Ascending aorta (tissue), 2 donors: Measurements from ENCODE around the gene URGCP. TPM values are rescaled to one million over a fixed set of nuclear protein-coding genes. Genes with fewer than 3 reads are reported as not detected.
A peak's percentile ranks its signal among the peaks of the same experiment; 100 is the strongest.

ENCODE experiments used
- DNase-seq, 2 donors: peaks; one replicate each; pipeline ENCODE4 v3.0.0-alpha.2; 2019; ENCODE audit warnings: low spot score in 2 of 2
- H3K27ac ChIP-seq, 2 donors: fragments of 200-600 bp; sonication (generic); one replicate each; pipeline ENCODE4 v1.5.1; 2016 to 2017; ENCODE audit warnings: mild to moderate bottlenecking in 1 of 2
- H3K27me3 ChIP-seq: fragments of 200-600 bp; sonication (generic); one replicate; pipeline ENCODE4 v1.5.1; 2017
- H3K36me3 ChIP-seq, 2 donors: fragments of 200-600 bp; sonication (generic); one replicate each; pipeline ENCODE4 v1.5.1; 2016
- H3K4me1 ChIP-seq, 2 donors: fragments of 200-600 bp; sonication (generic); one replicate each; pipeline ENCODE4 v1.5.1; 2016 to 2017; ENCODE audit warnings: mild to moderate bottlenecking in 1 of 2
- H3K4me3 ChIP-seq, 2 donors: fragments of 200-600 bp; sonication (generic); one replicate each; pipeline ENCODE4 v1.5.1; 2016 to 2017; ENCODE audit warnings: mild to moderate bottlenecking in 1 of 2
- H3K9me3 ChIP-seq, 2 donors: fragments of 200-600 bp; sonication (generic); one replicate each; pipeline ENCODE4 v1.5.1; 2016
- intact Hi-C: fragments of 100-400 bp; cut with DNase I; formaldehyde crosslinking; loops from one replicate; pipeline ENCODE4 v1.15.1; 2023
- total RNA-seq: library from RNA; depleted of rRNA; stranded (reverse); fragments of >200 nt; gene quantifications from one replicate; pipeline ENCODE4 v1.1.0, GENCODE V29; 2016
- TF ChIP-seq, protein P1 (sequence below), 3 experiments: fragments of 200-600 bp in 2 of 3; fragments of 450-650 bp in 1 of 3; sonication (generic) in 2 of 3; IDR thresholded peaks; one replicate each; pipeline ENCODE4 v1.5.1; 2016 to 2019; ENCODE audit warnings: antibody characterized with exemption in 3 of 3, mild to moderate bottlenecking in 1 of 3, moderate library complexity in 1 of 3

The URGCP gene, protein sequence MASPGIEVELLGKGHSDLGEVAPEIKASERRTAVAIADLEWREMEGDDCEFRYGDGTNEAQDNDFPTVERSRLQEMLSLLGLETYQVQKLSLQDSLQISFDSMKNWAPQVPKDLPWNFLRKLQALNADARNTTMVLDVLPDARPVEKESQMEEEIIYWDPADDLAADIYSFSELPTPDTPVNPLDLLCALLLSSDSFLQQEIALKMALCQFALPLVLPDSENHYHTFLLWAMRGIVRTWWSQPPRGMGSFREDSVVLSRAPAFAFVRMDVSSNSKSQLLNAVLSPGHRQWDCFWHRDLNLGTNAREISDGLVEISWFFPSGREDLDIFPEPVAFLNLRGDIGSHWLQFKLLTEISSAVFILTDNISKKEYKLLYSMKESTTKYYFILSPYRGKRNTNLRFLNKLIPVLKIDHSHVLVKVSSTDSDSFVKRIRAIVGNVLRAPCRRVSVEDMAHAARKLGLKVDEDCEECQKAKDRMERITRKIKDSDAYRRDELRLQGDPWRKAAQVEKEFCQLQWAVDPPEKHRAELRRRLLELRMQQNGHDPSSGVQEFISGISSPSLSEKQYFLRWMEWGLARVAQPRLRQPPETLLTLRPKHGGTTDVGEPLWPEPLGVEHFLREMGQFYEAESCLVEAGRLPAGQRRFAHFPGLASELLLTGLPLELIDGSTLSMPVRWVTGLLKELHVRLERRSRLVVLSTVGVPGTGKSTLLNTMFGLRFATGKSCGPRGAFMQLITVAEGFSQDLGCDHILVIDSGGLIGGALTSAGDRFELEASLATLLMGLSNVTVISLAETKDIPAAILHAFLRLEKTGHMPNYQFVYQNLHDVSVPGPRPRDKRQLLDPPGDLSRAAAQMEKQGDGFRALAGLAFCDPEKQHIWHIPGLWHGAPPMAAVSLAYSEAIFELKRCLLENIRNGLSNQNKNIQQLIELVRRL
- 29.2 TPM for total RNA-seq

DNA sequence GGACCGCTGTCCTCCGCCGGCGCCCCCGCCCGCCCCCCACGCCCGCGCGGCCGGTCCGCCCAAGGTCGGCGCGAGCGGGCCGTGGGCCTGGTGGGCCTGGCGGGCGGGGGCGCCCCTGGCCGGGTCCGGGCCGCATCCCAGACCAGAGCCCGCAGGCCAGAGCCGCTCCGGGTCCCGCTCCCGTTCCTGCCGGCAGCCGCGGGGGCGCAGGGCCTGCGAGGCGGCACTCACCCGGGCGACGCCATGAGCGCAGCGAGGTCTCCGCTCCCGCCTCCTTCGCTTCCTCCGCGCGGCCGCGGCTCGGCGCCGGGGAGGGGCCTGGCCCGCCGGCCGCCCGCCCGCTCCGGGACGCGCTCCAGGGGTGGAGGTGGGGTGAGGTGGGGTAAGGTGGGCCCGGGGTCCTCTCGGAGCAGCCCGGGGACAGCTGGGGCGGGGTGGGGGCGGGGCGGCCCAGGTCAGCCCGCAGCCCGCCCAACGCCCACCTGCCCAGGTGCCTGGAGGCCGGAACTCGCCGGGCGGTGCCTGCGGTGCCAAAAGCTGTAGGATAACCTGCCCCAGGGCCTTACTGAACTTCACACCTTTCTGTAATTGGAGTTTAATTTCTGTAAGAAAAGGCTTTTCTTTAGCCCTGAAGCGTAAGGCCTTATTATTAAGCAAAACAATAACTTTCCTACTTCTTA lies at the start of gene URGCP:
TSS of gene URGCP (minus strand) at position 266 of the 680 bp plus-strand sequence. CDS start at position 245, 21 bp downstream.
- TF ChIP-seq, protein P1, sequence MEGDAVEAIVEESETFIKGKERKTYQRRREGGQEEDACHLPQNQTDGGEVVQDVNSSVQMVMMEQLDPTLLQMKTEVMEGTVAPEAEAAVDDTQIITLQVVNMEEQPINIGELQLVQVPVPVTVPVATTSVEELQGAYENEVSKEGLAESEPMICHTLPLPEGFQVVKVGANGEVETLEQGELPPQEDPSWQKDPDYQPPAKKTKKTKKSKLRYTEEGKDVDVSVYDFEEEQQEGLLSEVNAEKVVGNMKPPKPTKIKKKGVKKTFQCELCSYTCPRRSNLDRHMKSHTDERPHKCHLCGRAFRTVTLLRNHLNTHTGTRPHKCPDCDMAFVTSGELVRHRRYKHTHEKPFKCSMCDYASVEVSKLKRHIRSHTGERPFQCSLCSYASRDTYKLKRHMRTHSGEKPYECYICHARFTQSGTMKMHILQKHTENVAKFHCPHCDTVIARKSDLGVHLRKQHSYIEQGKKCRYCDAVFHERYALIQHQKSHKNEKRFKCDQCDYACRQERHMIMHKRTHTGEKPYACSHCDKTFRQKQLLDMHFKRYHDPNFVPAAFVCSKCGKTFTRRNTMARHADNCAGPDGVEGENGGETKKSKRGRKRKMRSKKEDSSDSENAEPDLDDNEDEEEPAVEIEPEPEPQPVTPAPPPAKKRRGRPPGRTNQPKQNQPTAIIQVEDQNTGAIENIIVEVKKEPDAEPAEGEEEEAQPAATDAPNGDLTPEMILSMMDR (IDR thresholded peaks at IDR 0.05): no peak
- intact Hi-C loops: loop anchor here (1.0 to 2.0 kb wide), 2 partner anchors 20 to 34 kb away; partner anchors contain the start of gene UBE2D4
- Histone ChIP-seq H3K27me3 (no peaks in the 10 kb centered on the region), H3K4me3 (peak within 1 kb of the TSS; percentile 74 to 81), H3K36me3 (no peaks in the 10 kb centered on the region), H3K4me1 (peaks cover 0 to 20% of the 10 kb centered on the region in 2 donors), H3K27ac (peak within 1 kb of the TSS; percentile 90 to 96), H3K9me3 (no peaks in the 10 kb centered on the region)
- DNase-seq: peak in 1 of 2 donors; percentile 67

DNA sequence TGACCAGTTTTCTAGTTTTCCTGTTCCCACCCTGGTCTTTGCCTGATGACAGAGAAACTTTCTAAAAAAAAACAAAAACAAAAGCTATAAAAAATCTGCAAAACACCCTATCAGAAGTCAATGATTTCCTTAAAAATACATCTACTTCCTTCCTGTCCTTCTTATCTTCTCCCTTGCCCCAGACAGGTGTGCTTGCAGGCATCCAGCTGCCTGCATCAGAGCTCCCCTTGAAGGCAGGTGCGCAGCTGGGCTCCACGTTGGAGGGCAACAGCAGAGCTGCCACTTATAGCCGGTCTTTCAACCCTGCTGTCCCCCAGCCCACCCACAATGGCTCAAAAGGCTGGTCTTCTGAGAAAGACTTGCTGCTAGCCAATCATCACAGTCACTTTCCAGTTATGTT lies 49.6 kb upstream of the URGCP start:
- H3K27ac ChIP-seq: no peak overlapping the region
- TF ChIP-seq, protein P1 (IDR thresholded peaks at IDR 0.05): no peak
- H3K27me3 ChIP-seq: no peaks in the 10 kb centered on the region
- H3K4me3 ChIP-seq: no peak overlapping the region
- no peak for DNase-seq
- H3K36me3 ChIP-seq: peaks cover 11 to 37% of the 10 kb centered on the region in 2 donors
- no peaks in the 10 kb centered on the region for H3K4me1 ChIP-seq
- intact Hi-C loops: no loop called here
- no peaks in the 10 kb centered on the region for H3K9me3 ChIP-seq

DNA sequence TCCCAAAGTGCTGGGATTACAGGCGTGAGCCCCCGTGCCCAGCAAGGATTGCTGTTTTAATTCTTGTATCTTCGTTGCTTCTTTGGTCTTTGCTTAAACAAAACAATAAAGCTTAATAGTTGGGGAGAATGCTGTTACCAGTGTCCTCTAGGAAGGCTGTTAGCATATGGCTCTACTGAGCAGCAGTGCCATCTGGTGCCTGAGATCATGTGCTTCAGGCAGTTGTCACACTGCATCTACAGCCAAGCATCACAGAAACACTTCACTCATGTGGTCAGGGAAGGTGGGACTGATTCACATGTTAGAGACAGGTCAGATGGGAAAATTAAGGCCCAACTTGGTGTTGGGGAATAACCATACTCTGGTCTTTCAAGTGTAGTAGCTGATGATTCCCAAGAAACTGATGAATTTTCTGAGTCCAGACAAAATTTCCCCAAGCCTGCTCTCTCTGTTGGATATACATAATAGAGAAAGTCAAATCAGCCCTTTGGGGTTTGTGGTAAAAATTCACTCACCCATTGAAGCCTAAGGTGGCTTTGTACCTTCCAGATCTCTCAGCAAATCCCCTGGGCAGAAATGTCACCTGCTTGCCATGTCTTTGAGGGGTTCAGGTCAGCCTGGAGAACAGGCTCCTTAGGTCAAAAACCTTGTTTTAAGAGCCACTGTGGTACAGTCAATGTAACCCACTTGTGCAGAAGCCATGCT lies 48.3 kb upstream of the URGCP start:
- no peak overlapping the region for H3K27ac ChIP-seq
- H3K4me3 ChIP-seq: no peak overlapping the region
- no peak for DNase-seq
- no peaks in the 10 kb centered on the region for H3K27me3 ChIP-seq
- H3K36me3 ChIP-seq: peaks cover 11 to 48% of the 10 kb centered on the region in 2 donors
- no peaks in the 10 kb centered on the region for H3K9me3 ChIP-seq
- H3K4me1 ChIP-seq: no peaks in the 10 kb centered on the region
- TF ChIP-seq, protein P1 (IDR thresholded peaks at IDR 0.05): peak in 2 of 3 experiments; percentile 5 to 43
- intact Hi-C loops: no loop called here

DNA sequence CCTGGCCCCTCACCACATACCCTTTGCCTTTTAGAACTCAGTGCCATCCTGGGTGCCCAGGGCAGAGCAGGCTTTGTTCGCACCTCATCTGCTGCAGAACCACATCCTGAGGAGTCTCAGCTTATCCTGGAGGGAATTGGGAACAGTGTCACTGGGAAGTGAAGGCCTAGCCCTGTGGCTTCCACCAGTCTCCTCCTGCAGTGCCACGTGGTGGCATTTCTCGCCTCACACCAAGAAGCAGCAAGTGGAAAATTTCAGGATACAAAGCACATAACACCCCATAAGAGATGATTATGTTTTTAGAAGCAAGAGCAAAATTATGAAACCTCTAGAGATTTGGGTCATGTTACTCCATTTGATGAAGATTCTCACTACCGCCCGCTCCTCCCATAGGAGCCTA lies 46.7 kb upstream of the URGCP start:
- no peak overlapping the region for H3K27ac ChIP-seq
- H3K36me3 ChIP-seq: peaks cover 14 to 64% of the 10 kb centered on the region in 2 donors
- H3K4me1 ChIP-seq: no peaks in the 10 kb centered on the region
- intact Hi-C loops: no loop called here
- no peaks in the 10 kb centered on the region for H3K27me3 ChIP-seq
- no peak overlapping the region for H3K4me3 ChIP-seq
- TF ChIP-seq, protein P1 (IDR thresholded peaks at IDR 0.05): no peak
- H3K9me3 ChIP-seq: no peaks in the 10 kb centered on the region
- no peak for DNase-seq

DNA sequence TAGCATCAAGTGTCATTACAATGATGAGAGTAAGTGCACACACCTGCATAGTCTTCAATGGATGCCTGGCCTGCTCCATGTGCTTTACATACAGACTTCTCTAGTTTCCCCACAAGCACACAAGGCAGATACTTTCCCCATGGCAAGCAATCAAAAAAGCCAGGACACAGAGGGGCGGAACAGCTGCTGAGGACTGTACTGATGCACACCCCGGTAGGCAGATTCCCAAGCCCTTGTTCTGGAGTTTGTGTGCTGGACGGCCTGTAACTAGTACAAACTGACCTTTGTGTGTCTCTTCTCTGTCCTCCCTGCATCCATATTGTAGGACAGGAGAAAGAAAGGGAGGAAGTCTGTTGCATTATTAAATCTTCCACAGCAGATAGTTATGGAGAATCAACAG lies 45.6 kb upstream of the URGCP start:
- peaks cover 18 to 72% of the 10 kb centered on the region in 2 donors for H3K36me3 ChIP-seq

More for the DNA sequence above, 45.6 kb upstream of the URGCP start:
- TF ChIP-seq, protein P1 (IDR thresholded peaks at IDR 0.05): no peak
- Histone ChIP-seq H3K4me1 (no peaks in the 10 kb centered on the region), H3K27ac (no peak overlapping the region), H3K4me3 (no peak overlapping the region), H3K27me3 (no peaks in the 10 kb centered on the region), H3K9me3 (no peaks in the 10 kb centered on the region)
- no peak for DNase-seq
- intact Hi-C loops: no loop called here
